GM12878 (cell line): ENCODE measurements around the gene HOXD9.

Source experiments
- CTCF ChIP-seq, 3 experiments: IDR thresholded peaks in 2 of 3; conservative IDR thresholded peaks in 1 of 3; 2 replicates each; pipeline ENCODE4 v1.5.1; 2011; ENCODE audit warnings: low read depth in 3 of 3, low read length in 3 of 3, mild to moderate bottlenecking in 3 of 3, control low read depth in 2 of 3, moderate library complexity in 2 of 3, inconsistent platforms in 1 of 3, mixed read lengths in 1 of 3; ENCODE audit not compliant: control insufficient read depth in 2 of 3, insufficient read depth in 1 of 3; ENCODE audit errors: extremely low read depth in 1 of 3
- TCF12 ChIP-seq: IDR thresholded peaks from 2 replicates; pipeline ENCODE4 v1.6.1; 2011; ENCODE audit warnings: low read depth, mild to moderate bottlenecking, low read length

- TF ChIP-seq CTCF (IDR thresholded peaks at IDR 0.05 in 2 of 3, conservative IDR thresholded peaks at IDR 0.05 in 1 of 3; ENCODE audit: control insufficient read depth in 2 of 3, extremely low read depth in 1 of 3, insufficient read depth in 1 of 3, low read depth in 3 of 3, low read length in 3 of 3): no peak
- TF ChIP-seq TCF12: no peak
These were observed 47.0 kb upstream of the HOXD9 start for GRCh38 chr2:176075481-176075880.
